DMS53 treated with DMSO at 0.1 percent for 48 hours (cell line): ENCODE measurements around the gene ALPP.

ENCODE experiments used
- DNase-seq: peaks from one replicate; lab custom pipeline; 2025; ENCODE audit not compliant: unreplicated experiment; lab: John Stamatoyannopoulos, UW

Gene ALPP

DNA sequence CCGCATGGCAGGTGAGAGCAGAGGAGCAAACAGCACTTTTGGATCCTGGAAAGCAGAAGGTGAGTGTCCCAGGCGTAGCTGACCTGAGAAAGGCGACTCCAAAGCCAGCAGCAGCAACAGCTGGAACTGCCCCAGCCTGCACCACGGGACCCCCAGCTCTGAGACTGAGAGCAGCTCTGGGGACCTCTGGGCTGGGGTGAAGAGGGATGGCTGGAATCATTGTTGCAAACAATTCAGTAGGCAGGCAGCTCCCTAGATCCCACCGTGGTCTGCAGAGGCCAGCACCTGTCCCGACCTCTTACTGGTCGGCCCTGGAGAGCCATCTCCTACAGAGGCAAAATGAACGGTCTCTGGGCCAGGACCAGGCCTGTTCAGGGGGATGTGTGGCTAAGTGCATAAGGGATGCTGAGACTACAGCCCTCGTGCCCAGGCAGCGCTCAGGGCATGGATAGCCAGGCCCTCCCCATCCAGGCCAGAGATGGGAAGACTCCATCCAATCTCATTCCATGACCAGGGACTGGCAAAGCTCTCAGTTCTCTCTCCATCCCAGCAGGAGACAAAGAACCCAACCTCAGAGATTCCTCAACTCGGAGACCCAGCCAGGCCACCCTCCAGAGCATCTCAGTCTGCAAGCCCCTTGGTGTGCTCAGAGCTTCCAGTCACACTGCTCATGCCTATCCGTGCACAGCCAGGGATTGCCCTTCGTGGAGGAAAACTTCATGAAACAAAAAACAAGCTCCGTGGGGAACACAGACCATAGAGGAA, 38.2 kb upstream of the ALPP start:
- DNase-seq: no peak

DNA sequence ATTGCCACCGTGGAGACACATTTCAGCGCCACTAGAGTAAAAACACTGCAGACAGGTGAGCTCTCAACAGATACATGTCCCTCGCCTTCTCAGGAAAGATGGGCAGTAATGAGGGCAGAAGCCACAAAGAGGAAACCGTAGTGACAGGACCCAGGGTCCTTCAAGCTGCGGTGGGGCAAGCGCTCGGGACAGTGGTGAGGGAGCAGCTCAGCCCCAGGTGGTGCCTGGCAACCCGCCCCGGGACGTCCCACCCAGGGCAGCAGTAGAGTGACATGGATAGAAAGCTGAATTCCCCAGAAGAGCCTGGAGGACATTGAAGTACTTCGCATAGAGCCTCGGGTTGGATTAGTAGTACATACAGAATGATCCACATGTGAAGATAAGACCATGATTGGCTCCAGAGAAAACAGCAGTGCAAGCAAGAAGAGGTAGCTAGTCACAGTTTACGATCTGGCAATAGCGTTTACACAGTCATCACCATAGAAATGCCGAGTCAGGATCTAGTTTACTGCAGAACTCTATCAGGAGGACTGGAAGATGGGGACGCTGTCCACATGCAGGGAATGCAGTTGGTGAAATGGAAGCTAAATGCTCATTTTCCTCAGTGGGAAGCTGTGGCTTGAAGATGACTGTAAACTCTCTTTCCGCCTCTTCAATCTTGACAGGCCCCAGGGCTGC, 37.4 kb upstream of the ALPP start:
- no peak for DNase-seq

DNA sequence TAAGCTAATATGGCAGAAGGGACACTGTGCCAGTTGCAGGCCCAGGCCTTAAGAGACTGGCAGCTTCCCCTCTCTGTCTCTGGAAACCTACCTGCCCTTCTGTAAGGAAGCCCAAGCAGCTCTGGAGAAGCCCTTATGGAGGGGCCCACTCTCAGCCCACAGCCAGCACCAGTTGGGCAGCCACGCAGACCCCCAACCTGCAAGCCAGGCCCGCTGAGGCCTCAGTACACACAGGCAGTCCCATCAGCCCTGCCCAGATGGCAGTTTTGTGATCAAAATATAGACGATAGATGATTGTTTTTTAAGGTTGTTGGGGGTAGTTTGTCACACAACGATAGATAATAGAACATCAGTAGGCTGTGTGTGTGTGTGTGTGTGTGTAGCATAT, 36.8 kb upstream of the ALPP start:
- no peak for DNase-seq

DNA sequence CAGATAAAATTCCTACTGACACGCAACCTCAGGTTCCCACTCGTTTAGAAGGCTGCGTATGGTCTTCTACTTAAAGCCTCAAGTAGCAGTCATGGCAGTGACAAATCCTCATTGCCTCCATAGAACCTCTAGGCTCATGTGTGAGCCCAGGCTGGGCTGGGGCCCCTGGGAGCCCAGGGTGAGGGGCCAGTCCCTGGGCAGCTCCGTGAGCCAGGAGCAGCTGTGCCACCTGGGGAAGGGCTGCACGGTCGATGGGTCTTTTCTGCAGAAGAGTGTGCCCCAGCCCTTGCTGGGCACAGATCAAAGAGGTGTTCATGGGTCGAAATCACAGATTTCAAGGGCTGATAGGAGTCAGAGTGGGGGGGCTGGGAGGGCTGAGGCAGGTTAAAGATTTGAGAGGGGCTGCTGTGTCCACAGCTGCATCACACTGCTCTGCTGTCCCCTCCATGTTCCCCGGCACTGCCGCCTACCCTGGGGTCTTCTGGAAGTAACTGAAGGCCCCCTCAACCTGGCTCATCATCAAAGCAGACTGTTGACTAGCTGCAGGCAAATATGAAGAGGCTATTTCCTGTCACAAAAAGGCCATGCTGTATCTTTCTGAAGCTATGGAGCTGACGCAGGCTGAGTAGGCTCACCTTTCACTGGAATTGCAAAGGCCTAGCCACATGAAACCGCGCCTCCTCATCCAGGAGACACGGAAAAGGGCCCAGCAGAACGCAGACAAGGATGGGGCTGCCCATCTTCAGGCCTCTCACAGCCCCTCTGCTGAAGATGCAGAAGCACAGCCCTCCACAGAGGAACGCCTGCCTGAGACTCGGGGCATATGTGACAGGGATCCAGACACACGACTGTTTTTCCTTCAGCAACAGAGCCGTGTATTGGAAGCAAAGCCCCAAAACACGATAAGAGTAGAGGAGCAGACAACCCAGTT, 35.7 kb upstream of the ALPP start:
- DNase-seq: peak; percentile 13

DNA sequence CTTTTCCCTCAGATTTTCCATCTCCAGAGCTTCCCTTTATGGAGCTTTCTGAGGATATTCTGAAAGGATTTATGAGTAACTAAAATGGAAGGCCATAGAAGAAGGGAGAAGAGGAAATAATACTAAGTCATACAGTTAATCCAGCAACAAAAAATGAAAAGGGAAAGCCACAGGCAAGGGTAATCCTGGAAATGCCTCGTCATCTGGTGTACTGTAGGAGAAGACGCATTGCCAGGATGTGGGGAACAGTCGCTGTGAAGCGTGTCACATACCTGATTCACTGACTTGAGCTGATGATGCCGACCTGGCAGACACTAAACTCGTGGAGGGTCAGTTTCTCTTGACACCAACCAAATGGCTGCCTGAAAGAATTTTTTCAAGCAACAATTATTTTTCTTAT, 34.7 kb upstream of the ALPP start:
- no peak for DNase-seq

DNA sequence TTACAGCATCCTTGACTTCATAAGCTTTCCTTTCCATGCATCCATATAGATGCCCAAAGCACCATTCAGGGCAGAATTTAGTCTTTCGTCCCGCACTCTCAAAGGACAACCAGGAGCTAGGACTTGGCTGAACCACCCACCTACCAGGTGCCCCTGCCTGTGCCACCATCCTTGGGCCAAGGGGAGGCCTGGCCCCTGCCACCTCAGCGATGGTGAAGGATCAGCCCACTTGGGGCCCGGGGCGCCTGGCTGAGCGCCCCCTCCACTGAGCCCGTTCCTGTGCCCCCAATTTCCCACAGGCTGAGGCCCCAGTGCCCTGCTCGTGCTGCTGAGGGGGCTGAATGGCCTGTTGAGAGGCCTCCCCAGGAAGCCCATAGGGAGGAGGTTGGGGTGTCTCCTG, 33.3 kb upstream of the ALPP start:
- DNase-seq: no peak

DNA sequence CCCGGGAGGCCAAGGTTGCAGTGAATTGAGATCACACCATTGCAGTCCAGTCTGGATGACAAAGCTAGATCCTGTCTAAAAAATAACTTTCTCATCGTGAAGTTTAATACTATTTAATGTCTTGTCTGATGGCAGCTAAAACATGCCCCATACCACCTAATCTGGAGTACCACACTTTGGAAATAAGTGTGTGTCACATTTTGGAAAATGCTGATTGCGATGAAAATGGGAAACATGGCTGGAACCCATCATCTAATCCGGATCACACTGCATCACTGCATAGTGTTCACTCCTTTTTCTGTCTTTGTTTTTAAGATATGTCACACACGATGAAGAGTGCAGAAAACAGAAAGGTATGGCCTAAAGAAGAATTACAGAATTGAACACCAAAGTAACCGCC, 31.2 kb upstream of the ALPP start:
- DNase-seq: no peak

DNA sequence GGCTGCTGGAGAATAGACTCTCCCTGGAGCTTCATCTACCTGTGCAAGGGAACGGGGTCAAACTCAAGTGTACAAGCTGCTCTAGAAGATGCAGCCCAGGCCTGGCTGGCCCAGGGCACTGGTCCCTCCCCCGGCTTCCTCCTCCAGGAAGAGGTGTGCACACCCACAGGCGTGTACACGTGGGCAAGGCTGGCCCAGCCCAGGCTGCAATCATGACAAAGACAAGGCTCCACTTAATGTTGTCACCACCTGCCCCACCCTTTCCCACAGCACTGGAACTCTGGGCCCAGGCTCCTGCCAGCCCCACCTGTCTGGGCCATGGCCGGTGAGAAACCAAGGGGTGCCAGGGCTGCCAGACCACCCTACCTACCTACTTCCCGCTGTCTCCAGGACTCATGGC, 29.6 kb upstream of the ALPP start:
- no peak for DNase-seq

DNA sequence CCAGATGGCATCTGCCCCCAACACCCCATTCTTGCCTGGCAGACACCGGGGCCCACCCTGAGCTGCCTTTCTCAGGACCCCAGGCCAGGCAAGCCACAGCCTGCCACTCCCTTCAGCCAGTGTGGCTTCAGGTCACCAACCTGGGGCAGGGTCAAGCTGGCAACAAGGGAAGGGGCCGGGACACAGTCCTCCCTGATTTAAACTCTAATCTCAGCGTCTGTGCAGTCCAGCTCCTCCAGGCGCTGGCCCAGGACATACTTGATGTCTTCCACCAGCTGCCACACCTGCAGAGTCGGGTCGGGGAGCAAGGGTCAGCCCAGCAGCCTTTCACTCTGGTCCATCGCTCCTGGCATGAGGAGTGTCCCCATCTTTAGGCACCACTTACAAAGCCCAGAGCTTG, 29.0 kb upstream of the ALPP start:
- DNase-seq: no peak

DNA sequence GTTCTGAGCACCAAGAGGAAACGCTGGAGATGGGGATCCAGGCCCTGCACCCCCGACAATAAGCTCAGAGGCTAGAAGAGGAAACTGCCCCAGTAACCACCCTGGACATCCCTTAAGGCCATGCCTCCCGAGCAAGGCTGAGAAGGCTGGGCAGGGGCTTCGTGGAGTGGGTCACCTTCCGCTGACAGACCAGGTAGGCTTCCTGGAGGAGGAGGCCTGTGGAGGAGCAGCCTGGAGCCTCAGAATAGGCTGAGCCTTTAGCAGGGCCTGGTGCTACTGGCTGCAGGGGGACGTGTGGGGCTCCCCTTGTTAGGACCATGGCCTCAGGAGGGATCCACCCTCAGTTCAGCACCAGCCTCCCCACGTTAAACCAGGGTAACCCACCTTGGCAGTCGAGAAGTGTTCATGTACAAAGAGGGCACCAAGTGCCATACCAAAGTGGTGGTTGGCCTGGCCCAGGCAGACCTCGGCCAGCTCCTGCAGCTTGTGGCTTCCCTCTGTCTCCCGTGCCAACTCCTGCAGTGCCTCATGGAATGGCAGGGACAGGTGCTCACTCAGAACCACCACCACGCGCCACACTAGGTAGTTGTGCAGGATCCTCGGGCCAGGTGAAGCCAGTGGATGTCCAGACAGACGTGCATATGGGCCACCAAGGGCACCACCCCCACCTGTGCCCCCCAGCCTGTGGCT, 28.5 kb upstream of the ALPP start:
- DNase-seq: no peak

DNA sequence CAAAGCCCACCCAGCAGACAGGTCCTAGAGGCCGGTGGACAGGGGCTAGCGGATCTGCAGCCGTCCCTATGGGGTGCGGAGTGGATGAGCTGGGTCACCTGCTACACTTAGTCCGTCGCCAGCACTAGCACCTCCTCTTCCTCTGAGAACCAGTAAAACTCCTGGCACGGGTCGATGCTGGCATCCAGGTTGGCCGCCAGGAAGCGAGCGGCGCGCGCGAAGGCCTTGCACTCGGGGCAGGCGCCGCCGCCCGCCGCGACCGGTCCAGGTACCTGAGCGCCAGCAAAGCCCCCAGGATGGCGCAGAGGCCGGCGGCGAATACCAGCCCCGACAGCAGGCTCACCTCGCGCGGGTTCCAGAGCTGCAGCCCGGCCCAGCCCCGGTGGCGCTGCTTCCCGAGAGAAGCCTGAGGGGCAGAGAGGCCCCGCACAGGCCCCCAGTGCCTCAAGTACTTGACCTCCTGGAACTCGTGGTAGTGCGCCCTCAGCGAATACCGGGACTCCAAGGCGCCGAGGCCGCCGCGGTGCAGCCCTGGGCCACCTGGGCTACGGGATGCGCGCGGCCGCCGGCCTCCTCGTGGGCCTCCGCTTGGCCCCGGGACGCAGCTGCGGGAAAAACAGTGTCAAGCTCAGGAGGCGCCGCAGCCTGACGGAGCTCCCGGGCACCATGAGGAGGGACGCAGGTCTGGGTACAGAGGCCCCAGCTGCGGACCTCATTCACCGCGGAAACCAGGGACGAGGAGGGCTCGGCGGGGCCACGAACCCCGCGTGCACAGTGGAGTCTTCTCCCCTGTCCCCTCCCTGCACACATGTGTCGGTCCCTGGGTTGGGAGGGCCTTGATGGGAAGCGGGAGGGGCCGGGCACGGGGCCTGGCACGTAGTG, 27.5 kb upstream of the ALPP start:
- no peak for DNase-seq

DNA sequence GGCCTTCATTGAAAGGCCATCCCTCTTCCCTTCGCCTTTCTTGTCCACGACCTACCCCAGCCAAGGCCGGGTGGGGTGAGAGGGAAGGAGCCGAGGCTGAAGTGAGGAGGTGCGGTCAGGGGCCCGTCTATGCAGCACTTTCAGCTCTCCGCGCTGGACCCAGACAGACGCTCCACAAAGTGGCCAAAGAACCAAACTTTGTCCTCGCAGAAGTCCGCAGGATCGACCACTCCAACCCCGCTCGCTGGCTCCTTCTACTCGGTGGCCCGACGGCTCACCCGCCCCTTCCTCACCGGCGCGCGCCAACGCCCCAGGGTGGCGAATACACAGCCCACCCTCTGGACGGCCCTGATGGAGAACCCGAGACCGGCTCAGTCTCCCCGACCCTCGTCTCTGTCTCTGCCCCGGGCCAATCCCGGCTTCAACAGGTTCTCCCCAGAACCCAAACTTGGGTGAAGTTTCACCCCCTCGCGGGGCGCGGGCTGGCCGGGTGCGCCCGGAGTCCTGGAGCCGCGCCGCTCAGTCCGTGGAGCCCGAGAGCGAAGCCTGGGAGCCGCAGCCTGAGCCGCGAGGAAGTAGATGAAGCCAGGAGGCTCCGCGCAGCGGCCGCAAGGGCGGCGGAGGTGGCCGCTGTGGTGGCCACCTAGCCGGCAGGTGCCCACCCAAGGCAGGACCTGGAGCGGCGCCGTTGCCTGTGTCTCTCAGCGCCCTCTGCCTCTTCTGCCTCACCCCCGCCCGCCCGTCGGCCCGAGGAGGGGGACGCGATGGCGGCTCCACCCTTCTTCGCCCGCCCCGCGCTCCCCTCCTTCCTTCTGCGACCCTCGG, 26.7 kb upstream of the ALPP start:
- no peak for DNase-seq

DNA sequence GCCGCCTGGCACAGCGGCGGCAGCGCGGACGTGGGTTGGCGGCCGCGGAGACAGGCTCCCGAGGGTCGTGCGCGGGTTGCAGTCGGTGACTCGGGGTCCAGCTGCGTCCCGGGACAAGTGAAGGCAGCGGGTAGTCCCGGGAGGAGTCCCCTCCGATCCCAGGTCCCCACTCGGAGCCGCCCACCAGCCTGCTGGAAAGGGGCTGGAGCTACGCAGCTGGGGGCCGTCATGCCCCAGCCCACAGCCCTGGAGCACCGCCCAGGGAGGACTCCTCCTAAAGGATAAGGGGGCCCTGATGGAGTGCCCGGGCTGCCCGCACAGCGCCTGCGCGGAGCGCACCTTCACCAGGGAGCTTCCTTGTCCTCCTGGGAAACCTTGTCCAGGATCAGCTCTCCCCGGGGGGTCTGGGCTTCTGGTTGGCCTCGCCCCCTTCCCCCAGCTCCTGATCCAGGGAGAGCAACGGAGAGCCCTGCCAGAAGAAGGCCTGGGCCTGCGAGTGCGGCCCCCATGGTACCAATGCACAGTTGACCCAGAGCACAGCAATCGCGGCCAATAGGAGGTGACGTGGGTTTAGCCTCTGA, 25.9 kb upstream of the ALPP start:
- no peak for DNase-seq

DNA sequence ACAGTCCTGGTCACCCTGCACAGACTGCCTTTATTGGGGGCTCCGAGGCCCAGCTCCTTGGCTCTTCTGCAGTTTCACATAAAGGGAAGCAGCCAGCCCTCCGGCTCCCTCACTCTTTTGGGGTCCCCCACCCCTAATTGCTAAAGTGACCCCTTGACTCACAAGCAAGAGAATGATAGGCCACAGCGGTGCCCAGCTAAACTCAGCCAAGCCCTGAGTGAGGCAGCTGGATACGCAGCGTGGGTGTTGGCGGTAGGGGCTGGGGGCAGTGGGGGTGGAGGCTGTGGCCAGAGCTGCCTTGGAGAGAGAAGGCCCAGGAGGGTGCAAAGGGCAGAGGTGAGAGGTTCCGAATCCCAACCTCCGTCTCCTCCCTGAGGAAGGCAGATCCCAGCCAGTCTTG, 25.5 kb upstream of the ALPP start:
- no peak for DNase-seq

DNA sequence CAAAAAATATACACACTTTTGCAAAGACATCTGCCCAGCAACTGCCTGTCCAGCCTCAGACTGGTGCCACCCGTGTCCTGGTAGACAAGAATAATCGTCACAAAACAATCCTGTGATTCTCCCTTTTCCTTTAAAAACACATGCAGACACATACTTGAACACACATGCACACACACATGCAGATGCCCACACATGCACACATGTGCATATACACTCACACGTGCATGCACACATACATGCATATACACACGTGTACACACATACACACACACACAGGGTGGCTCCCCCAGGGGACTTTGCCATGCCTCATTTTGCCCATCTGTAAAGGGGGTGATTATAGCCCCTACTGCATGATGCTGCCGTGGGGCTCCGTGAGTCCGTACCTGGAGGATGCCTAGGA, 24.9 kb upstream of the ALPP start:
- no peak for DNase-seq

DNA sequence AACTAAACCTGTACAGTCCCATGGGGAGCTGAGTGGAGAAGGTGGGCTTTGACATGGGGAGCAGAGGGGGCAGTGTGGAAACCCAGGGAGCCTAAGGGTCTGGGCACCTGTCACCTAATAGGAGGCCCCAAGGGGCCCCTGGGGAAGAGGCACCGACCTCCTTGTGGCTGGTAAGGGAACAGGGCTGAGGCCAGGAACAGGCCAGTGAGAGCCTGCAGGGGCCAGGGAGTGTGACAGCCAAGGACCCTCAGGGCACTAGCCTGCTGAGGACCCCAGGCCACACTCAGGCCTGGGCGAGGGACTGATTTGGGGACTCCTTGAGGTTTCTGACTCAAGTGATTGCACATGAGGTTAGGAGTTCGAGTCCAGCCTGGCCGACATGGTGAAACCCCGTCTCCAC, 24.5 kb upstream of the ALPP start:
- no peak for DNase-seq

DNA sequence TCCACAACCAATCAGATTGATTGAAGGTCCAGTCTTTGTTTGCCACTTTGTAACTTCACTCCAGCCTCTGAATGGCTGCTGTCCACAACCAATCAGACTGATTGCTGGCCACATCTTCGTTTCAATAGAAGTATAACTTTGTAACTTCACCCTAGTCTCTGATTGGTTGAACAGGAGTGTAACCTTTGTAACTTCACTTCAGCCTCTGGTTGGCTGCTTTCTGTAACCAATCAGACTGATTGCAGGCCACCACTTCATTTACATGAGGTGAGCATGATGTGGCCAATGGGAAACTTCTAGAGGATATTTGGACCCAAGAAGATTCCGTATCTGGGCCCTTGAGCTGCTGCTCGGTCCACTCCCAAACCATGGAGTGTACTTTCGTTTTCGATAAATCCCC, 16.9 kb upstream of the ALPP start:
- no peak for DNase-seq

DNA sequence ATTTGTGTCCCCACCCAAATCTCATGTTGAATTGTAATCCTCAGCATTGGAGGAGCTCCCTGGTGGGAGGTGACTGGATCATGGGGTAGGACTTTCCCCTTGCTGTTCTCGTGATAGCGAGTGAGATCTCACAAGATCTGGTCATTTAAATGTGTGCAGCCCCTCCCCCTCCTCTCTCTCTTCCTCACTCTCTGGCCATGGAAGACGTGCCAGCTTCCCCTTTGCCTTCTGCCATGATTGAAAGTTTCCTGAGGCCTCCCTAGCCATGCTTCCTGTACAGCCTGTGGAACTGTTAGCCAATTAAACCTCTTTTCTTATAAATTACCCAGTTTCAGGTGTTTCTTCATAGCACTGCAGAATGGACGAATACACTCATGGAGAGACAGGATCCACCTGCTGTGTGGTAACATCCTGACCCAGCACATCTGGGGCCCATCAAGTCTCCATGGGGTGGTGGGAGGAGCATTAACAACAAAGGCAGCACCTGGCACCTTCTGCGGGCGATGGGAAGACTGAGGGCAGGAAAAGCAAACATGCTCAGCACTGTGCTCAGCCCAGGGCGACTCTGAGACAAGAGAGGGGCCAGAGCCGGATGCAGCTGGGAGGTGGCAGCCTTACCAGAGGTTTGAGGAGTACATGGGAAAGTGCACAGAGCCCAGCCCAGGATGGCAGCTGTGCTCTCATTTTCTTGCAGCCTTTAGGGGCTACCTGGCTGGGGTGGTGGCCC, 16.2 kb upstream of the ALPP start:
- DNase-seq: peak; percentile 79
